Karpas-422 (cell line): ENCODE results near the gene PRDM8. TPM values are rescaled to one million over a fixed set of nuclear protein-coding genes. Genes with fewer than 3 reads are reported as not detected.

Experiments used
- DNase-seq: peaks from one replicate; pipeline ENCODE4 v3.0.0-alpha.2; 2015
- H2AFZ ChIP-seq: fragments of 200-600 bp; sonication (generic); 2 replicates; pipeline ENCODE4 v1.6.1; 2014; ENCODE audit warnings: antibody characterized with exemption, low read length, mixed read lengths
- H3K27ac ChIP-seq: fragments of 200-600 bp; sonication (generic); 2 replicates; pipeline ENCODE4 v1.5.1; 2014; ENCODE audit warnings: mild to moderate bottlenecking, low read length, moderate library complexity
- H3K27me3 ChIP-seq: fragments of 200-600 bp; sonication (generic); 2 replicates; pipeline ENCODE4 v1.6.1; 2014; ENCODE audit warnings: low read length, mixed read lengths
- H3K36me3 ChIP-seq: fragments of 200-600 bp; sonication (generic); 2 replicates; pipeline ENCODE4 v1.6.1; 2014; ENCODE audit warnings: low read length, mixed read lengths; ENCODE audit not compliant: insufficient read depth
- H3K4me1 ChIP-seq: fragments of 200-600 bp; sonication (generic); 2 replicates; pipeline ENCODE4 v1.6.1; 2014; ENCODE audit warnings: mild to moderate bottlenecking, low read length, mixed read lengths
- H3K4me2 ChIP-seq: fragments of 200-600 bp; sonication (generic); 2 replicates; pipeline ENCODE4 v1.6.1; 2014; ENCODE audit warnings: low read length, low read depth, mild to moderate bottlenecking; ENCODE audit not compliant: poor library complexity, severe bottlenecking
- H3K4me3 ChIP-seq: fragments of 200-600 bp; sonication (generic); 2 replicates; pipeline ENCODE4 v1.5.1; 2014; ENCODE audit warnings: mild to moderate bottlenecking, antibody characterized with exemption, low read length, mixed read lengths
- H3K79me2 ChIP-seq: fragments of 200-600 bp; sonication (generic); 2 replicates; pipeline ENCODE4 v1.6.1; 2014; ENCODE audit warnings: mild to moderate bottlenecking, low read length, mixed read lengths
- H3K9ac ChIP-seq: fragments of 200-600 bp; sonication (generic); 2 replicates; pipeline ENCODE4 v1.6.0; 2014; ENCODE audit warnings: low read length
- H3K9me2 ChIP-seq: fragments of 200-600 bp; sonication (generic), shearing (Covaris generic); replicated peaks from 2 replicates; pipeline ENCODE4 v1.6.0; 2014; ENCODE audit warnings: mild to moderate bottlenecking, low read length, moderate library complexity; ENCODE audit not compliant: insufficient read depth
- H3K9me3 ChIP-seq: fragments of 300-700, 200-600 bp; sonication (generic); 2 replicates; pipeline ENCODE4 v1.6.1; 2014; ENCODE audit warnings: low read length, mixed read lengths
- H4K20me1 ChIP-seq: fragments of 200-600 bp; sonication (generic); 2 replicates; pipeline ENCODE4 v1.6.1; 2014; ENCODE audit warnings: mild to moderate bottlenecking, antibody characterized with exemption, low read length, low read depth; ENCODE audit not compliant: insufficient read depth
- total RNA-seq: library from RNA; depleted of rRNA; stranded (reverse); fragments of >200 nt; shearing (Covaris generic); gene quantifications from 2 replicates; pipeline ENCODE4 v1.2.3, GENCODE V29; 2014; ENCODE audit warnings: low replicate concordance

The PRDM8 gene
- total RNA-seq, 1 experiment from 2014 or later, result not detected

DNA sequence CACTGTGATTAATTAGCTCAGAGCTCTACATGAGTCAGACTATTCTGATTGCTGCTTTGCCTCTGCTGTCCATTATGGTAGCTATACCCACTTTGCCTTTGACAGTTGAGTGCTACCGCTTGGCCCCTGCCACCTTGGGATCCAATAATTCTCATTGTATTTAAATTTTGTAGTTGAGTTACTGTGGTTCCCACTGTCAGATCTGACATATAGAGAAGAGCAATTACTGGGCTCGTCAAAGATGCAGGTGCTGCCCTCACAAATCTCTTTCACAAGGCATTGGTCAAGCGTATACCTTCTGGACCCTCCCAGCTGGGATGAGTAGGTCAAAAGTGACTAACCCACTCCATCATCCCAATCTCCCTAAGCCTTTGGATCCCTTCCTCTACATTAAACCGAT is 18.3 kb upstream of the PRDM8 start:
- H3K36me3 ChIP-seq, result no peaks in the 10 kb centered on the region

DNA sequence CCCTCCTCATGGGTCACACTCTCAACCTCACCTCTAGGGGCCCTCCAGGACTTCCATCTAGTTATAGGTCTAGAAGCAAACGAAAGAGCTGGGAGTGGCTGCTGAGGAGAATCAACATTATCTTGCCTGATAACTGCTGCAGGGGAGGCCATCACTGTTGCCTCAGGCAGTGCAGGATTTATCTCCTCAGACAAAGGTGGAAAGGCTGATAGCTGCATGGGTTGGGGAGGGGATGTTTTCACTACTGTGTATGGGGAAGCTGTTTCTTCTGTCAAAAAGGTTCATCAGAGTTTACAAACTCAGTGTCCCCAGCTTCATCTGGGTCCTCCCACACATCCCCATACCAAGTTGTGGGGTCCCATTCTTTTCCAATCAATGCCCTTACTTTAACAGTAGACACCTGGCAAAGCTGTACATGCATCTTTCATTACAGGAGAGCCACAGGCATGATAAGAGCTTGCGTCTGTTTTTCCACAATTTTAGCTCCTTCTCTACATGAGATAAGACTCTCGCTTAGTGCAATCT is 17.6 kb upstream of the PRDM8 start:
- no peaks in the 10 kb centered on the region for H3K4me1 ChIP-seq
- H3K36me3 ChIP-seq, result no peaks in the 10 kb centered on the region
- no peak overlapping the region for H3K4me2 ChIP-seq
- no peaks in the 10 kb centered on the region for H3K9me2 ChIP-seq
- H3K27ac ChIP-seq, result no peak overlapping the region
- no peak overlapping the region for H3K9ac ChIP-seq
- H3K79me2 ChIP-seq, result no peaks in the 10 kb centered on the region
- H2AFZ ChIP-seq, result no peak overlapping the region
- no peak for DNase-seq
- no peak overlapping the region for H3K4me3 ChIP-seq
- no peaks in the 10 kb centered on the region for H3K9me3 ChIP-seq
- H4K20me1 ChIP-seq, result no peaks in the 10 kb centered on the region
- H3K27me3 ChIP-seq, result no peaks in the 10 kb centered on the region

More for the DNA sequence above, 18.3 kb upstream of the PRDM8 start:
- H3K9me3 ChIP-seq, result no peaks in the 10 kb centered on the region
- no peak overlapping the region for H2AFZ ChIP-seq
- H3K27ac ChIP-seq, result no peak overlapping the region
- no peaks in the 10 kb centered on the region for H3K79me2 ChIP-seq
- H3K9me2 ChIP-seq, result no peaks in the 10 kb centered on the region
- no peak overlapping the region for H3K4me3 ChIP-seq
- DNase-seq, result no peak
- H4K20me1 ChIP-seq, result no peaks in the 10 kb centered on the region
- no peaks in the 10 kb centered on the region for H3K27me3 ChIP-seq
- H3K9ac ChIP-seq, result no peak overlapping the region
- H3K4me2 ChIP-seq, result no peak overlapping the region
- no peaks in the 10 kb centered on the region for H3K4me1 ChIP-seq

DNA sequence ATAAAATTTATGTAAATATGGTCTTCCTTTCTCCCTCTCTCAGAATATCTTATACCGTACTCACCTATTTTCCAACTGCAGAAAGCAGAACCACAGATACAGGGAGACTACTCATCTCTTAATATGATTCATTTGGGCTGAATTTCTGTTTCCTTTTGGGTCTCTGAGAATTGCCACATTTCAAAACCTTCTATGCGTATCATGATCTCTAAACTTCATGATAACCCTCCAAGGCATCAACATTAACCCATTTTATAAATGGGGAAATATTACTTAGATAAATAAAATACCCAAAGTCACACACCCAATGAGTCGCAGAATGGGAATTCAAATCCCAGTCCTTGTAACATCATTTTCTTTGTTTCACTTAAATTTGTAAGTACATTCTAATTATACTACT is 16.6 kb upstream of the PRDM8 start:
- Histone ChIP-seq H3K9ac (no peak overlapping the region), H4K20me1 (no peaks in the 10 kb centered on the region), H3K79me2 (no peaks in the 10 kb centered on the region), H3K4me3 (no peak overlapping the region), H3K27me3 (no peaks in the 10 kb centered on the region), H3K9me2 (no peaks in the 10 kb centered on the region), H3K9me3 (no peaks in the 10 kb centered on the region), H2AFZ (no peak overlapping the region), H3K4me1 (no peaks in the 10 kb centered on the region), H3K27ac (no peak overlapping the region), H3K36me3 (no peaks in the 10 kb centered on the region), H3K4me2 (no peak overlapping the region)
- no peak for DNase-seq

DNA sequence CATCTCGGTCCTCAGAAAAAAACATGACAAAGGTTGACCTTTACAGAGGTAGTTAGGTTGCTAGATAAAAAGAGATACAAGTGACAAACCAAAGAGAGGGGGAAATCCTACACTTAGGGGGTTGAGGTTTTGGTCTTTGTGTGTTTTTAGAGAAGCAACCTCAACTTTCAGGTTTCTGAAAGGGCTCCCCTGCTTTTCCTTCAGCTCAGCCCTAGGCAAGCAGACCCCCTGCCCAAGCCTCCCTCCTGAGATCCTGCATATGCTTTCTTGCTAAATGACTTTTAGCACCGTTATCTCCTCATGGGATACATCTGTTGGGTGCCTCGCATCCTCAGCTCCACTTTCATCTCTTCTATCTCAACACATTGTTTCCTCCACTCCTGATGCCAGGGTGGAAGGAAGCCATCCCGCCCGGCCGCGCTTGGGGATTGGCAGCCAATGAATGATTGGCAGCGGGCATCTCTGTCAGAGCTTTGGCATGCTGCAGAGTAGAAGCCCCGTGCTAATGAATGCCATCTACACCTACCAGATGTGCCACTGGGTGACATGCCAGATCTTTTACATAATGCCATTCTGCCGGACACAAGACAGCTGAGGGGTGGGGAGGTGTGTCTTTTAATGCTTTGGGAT is 15.0 kb upstream of the PRDM8 start:
- Histone ChIP-seq H3K79me2 (no peaks in the 10 kb centered on the region), H3K4me1 (no peaks in the 10 kb centered on the region), H2AFZ (no peak overlapping the region), H3K27me3 (no peaks in the 10 kb centered on the region), H3K9me2 (no peaks in the 10 kb centered on the region), H3K4me3 (no peak overlapping the region), H4K20me1 (no peaks in the 10 kb centered on the region), H3K4me2 (no peak overlapping the region), H3K9me3 (no peaks in the 10 kb centered on the region), H3K27ac (no peak overlapping the region), H3K9ac (no peak overlapping the region), H3K36me3 (no peaks in the 10 kb centered on the region)
- no peak for DNase-seq

DNA sequence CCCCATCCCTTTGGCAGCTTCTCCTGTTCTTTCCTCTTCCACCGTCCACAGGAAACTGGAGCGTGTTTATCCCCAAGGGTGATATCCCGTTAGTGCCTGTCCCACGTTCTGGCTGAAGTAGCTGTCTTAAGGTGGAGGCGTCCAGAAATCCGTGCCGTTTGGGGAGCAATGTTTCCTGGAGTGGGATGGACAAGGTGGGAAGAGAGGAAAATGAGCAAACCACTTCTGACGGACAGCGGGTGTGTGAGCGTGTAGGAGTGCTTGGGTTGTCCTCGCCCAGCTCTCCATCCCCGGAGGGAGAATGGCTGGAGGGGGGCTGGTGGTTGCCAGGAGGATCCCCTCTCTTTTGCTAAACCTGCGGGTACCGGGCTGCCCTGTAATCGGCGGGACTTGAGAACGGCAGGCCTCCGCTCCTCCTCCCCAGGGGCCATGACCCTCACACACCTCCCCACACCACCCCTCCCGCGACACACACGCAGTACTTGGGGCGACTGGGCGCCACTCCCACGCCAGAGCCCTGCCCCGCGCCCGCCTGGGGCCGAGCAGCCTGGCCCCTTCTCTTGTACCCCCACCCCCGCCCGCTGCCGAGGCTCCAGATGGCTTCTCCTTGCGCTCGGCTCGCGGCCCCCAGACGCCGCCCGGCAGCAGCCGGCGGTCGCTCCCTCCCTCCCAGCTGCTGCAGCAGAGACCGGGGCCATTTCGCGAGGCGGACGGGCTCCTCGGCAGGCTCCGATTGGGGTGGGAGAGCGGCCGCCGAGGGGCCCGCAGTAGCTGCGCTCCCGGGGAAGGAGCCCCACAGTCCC is 13.9 kb upstream of the PRDM8 start:
- Histone ChIP-seq H2AFZ (no peak overlapping the region), H4K20me1 (no peaks in the 10 kb centered on the region), H3K9me2 (no peaks in the 10 kb centered on the region), H3K36me3 (no peaks in the 10 kb centered on the region), H3K4me1 (no peaks in the 10 kb centered on the region), H3K27ac (no peak overlapping the region), H3K27me3 (no peaks in the 10 kb centered on the region), H3K9me3 (no peaks in the 10 kb centered on the region), H3K4me3 (no peak overlapping the region), H3K4me2 (no peak overlapping the region), H3K9ac (no peak overlapping the region), H3K79me2 (no peaks in the 10 kb centered on the region)
- DNase-seq, result no peak

DNA sequence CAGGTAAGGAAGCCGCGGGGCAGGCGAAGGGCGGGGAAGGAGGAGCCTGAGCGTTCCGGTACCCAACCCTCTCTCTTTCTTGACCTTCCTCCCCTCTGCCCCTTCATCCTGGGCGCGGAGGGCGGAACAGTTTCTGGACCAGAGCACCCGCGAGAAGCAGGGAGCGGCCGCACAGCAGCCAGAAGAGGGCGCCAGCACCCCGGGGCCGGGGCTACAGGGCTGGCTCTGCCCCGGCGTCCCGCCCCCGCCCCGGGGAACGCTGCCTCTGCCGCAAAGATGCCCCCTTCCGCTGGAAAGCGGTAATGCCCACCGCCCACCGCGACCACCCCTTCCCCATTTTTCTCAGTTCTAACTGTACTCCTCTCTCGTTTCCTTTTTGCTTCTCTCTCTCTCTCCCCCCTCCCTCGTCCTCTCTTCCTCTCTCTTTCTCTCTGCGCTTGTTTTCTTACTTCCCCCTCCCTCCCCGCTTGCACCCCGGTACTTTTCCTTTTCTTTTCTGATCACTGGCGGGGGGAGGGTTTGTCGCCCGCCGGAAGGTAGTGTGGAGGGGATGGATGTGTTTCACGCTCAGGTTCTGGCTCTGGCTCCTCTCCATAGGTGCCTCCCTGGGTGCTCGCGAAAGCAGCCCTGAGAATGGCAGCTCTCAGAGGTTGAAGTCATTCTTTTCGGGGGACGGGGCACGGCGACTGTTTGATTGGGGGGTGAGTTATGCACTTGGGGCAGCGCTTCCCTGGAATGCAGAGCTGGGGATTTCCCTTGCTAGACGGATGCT is 13.1 kb upstream of the PRDM8 start:
- no peak overlapping the region for H3K4me2 ChIP-seq
- H3K4me3 ChIP-seq, result no peak overlapping the region
- H4K20me1 ChIP-seq, result no peaks in the 10 kb centered on the region
- peak; percentile 61 for DNase-seq
- no peaks in the 10 kb centered on the region for H3K9me2 ChIP-seq
- H3K79me2 ChIP-seq, result no peaks in the 10 kb centered on the region
- H3K27me3 ChIP-seq, result no peaks in the 10 kb centered on the region
- H2AFZ ChIP-seq, result no peak overlapping the region
- no peaks in the 10 kb centered on the region for H3K36me3 ChIP-seq
- no peaks in the 10 kb centered on the region for H3K9me3 ChIP-seq
- no peak overlapping the region for H3K9ac ChIP-seq
- no peaks in the 10 kb centered on the region for H3K4me1 ChIP-seq
- H3K27ac ChIP-seq, result no peak overlapping the region

DNA sequence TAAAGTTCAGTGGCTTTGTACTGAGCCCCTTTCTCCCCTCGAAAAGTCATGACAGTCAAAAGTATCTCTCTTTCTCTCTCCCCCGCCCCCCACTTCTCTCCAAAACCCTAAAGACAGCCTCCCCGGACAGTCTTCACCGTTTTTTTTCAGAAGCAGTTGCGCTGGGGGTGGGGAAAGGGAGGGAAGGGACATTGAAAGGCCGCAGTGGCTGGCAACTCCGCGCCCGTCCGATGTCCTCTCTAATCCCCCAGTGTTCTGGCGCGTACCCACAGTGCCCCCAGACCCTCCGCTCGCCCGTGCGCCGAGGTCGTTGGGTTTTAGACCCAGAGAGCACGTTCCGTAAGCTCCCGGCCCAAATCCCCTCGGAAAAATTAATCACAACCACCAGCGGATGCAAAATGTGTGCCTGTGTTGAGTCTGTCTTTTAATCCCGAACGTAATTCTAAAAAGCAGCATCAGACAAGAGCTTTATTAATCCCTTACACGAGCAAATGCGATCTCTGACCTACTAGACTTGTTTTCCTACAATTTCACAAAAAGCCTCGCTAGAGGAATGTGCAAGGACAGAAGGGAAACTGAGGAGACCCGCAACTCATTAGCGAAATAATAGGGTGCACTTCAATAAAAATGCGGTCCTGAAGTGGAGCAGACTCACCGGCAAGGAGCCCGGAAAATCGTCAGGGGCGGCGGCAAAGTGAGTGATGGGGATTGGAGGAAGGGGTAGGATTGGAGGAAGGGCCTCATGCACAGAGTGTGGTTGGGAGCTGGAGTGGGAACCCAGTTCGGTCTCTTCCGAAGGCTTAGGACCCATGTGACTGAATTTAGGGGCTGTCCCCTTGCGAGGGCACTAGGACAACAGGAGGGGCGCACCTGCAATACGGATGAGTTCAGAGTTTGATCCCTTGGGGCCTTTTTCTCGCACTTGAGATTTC is 12.2 kb upstream of the PRDM8 start:
- no peak overlapping the region for H2AFZ ChIP-seq
- no peak overlapping the region for H3K27ac ChIP-seq
- no peak overlapping the region for H3K9ac ChIP-seq
- H3K36me3 ChIP-seq, result no peaks in the 10 kb centered on the region
- H3K4me1 ChIP-seq, result no peaks in the 10 kb centered on the region
- H4K20me1 ChIP-seq, result no peaks in the 10 kb centered on the region
- no peaks in the 10 kb centered on the region for H3K79me2 ChIP-seq
- no peaks in the 10 kb centered on the region for H3K9me2 ChIP-seq
- H3K27me3 ChIP-seq, result no peaks in the 10 kb centered on the region
- DNase-seq, result no peak
- no peak overlapping the region for H3K4me3 ChIP-seq
- H3K4me2 ChIP-seq, result no peak overlapping the region
- H3K9me3 ChIP-seq, result no peaks in the 10 kb centered on the region
